Measurements from ENCODE around the gene KRT17. TPM values are rescaled to one million over a fixed set of nuclear protein-coding genes. Genes with fewer than 3 reads are reported as not detected.
"Not testable (repeated sequence)": the region's sequence is repeated elsewhere in the genome, so short reads cannot be mapped to it uniquely, and the experiment has no call there.

Gene KRT17
- total RNA-seq, 1 donor from 2014 or later, result 4.1 TPM

DNA sequence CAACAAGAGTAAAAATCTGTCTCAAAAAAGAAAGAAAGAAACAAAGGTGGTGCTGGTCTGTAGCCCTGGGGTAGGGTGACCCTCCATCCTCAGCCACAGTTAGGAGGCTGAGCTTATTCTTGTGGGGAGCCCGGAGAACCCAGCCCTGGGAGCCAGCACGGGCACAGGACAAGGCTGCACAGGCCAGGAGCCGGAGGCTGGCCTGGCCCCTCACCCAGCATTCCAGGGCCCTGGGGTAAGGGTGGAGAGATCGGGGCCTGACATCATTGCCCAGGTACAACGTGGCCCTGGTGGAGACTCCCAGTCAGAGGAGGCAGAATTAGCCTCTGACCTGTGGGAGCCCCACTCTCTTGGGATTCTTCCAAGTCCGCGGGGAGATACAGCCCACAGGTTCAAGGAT is 10.3 kb upstream of the KRT17 start:
- no peak for DNase-seq (ENCODE audit: low read depth)

DNA sequence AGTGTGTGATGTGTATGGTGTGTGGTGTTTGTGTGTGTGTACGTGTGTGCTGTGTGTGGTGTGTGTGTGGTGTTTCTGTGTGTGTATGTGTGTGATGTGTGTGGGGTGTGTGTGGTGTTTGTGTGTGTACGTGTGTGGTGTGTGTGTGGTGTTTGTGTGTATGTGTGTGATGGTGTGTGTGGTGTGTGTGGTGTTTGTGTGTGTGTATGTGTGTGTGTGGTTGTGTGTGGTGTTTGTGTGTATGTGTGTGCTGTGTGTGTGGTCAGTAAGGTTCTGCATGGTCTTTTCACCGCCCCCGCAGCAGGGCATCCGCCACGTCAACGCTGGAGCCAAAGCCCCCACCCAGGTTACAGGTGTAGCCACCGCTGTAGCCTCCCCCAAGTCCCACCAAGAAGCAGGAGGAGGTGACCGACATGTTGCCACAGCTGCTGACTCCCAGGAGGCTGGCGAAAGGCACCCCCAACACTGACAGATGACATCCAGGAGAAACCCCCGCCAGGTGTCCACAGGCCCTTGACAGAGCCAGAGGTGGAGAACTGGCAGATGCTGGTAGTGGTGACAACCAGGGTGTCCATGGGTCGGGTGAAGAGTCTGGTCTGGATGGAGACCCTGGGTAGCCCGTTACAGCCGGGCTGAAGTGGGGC is 9.3 kb upstream of the KRT17 start:
- DNase-seq (ENCODE audit: low read depth), result no peak

DNA sequence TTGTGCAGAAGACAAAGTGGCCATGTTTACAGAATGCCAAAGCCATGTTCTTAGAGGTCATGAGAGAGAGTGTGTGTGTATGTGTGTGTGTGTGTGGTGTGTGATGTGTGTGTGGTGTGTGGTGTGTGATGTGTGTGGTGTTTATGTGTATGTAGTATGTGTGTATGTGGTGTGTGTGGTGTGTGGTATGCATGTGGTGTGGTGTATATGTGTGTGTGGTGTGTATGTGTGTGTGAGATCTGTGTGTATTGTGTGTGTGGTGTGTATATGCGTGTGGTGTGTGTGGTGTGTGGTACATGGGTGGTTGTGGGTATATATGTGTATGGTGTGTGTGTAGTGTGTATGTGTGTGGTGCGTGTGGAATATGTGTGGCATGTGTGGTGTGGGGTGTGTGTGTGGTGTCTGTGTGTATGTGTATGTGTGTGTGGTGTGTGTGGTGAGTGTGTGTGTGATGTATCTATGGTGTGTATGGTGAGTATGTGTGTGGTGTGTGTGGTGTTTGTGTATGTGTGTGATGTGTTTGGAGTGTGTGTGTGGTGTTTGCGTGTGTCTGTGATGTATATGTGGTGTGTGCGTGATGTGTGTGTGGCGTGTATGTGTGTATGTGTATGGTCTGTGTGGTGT is 8.2 kb upstream of the KRT17 start:
- DNase-seq (ENCODE audit: low read depth), result no peak

DNA sequence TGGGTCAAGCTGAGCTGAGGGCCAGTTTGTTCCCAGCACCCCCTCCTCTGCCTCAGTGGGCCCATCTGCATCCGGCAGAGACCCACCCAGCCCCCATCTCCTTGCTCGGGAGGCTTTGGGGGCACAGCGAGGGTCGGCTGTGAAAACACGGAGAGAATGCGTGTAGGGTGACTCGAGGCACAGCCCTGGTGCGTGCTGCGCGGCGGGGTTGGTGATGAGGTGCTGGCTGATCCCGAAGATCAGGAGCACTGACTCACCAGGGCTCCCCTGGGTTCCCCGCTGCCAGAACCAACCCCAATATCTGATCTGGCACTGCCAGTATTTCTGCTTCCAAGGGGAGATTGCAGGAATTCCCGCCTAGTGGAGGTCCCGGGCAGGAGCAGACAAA is 7.5 kb upstream of the KRT17 start:
- no peak for DNase-seq (ENCODE audit: low read depth)

DNA sequence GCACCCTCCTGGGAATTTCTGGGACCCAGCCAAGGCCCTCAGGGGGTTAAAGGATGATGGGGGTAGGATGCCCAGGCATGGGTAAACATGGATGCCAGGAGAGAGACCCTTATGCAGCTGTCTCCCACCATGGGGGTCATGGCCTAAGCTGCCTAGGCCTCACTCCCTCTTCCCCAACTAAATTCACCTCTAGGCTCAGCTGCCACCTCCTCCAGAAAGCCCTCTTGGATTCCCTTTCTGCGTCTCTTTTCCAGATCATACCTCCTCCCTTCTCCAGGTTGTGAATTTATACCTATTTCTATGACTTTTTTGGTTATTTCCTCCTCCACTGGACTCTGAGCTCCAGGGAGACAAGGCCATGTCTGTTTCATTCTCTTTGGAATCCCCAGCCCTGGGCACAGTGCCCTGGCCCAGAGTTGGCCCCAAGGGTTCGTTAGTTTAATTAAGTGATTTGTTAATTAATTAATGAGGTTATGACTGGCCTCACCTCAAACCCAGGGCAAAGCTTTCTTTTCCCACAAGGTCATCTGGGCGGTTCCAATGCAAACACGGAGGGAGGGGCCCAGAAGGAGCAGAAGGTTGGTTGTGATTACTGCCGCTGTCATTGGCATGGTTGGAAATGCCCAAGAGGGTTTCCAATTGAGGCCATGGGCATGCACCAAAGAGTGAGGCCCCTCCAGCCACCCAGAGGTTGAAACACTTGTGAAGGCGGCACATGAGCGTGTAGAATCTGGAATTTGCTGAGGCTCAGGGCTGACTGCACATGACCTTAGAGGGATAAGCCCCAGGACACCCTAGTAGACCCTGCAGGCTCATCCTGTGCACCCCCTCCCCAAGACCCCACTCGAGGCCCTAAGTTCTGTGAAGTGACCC is 6.9 kb upstream of the KRT17 start:
- no peak for DNase-seq (ENCODE audit: low read depth)

DNA sequence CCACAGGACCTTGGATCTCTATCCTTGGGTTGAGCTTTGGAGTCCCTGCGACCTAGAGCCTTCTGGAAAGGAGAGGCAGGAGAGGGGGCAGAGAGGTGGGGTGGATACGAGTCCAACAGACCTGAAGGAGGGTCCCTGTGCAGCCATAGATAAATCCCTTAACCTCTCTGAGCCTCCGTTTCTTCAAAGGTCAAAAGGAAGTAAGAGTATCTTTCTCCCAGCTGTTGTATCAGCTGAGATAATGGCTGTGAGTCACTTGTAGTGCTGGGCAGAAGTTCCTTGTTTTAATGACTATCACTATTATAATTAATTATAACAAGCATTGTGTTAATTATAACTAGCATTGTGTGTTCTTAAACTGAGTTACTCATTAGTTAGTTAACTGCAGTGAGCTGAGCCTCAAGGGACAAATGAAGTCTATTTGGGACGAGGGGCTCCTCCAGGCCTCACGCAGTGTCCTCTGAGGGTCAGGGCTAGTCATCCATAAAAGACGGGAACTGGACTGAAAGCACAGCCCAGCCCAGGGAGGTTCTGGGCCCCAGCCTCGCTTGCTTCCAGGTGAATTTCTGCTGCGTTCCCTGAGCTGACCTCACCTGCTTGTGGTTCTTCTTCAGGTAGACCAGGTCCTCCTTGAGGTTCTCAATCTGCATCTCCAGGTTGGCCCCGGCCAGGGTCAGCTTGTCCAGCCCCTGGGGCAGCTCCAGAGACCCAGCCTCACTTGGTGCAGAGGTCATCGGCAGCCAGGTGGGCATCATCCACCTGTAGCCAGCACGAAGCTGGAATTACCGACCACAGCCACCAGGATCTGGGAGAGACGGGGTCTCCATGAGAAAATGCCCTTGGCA is 5.7 kb upstream of the KRT17 start:
- DNase-seq (ENCODE audit: low read depth), result no peak

DNA sequence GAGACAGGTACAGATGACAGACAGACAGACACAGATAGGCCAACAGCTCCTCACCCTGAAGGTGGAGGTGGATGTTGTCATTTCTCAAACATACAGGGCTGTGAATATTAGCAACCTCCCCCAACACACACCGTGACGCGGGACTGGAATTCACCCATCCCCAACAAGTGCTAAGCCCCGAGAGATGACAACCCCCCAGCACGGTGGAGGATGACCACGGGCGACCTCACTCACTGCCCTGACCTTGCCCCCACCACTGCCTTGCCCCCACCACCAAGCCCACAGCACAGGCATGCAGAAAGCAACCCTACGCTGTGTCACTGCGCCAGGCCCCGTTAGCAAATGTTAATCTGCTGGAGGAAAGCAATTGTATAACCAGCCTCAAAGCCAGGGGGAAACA is 4.9 kb upstream of the KRT17 start:
- DNase-seq (ENCODE audit: low read depth), result no peak

DNA sequence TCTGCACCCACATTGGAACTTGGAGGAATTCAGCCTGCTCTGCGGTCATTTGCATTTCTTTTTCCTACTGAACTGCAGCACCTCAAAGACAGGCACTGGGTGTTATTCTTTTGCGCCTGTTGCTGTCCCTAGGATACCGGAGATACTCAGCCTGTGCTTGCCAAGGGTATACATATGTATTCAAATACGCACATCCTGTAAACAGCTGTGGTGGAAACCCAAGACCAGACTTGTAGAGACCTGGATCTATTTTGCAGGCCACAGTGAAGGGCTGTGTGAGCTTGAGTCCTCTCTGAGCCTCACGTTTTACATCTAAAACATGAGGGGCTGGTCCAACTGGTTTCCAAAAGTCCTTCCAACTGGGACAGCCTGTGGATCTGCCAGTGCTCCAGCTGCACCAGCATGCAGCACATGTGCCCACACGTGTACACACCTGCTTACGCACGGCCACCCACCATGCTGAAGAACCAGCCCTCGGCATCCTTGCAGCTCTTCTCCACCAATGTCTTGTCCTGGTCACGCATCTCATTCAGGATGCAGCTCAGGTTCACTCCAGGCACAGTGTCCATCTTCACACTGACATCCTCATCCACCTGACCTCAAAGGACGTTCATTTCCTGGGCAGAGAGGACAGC is 4.4 kb upstream of the KRT17 start:
- not testable (repeated sequence) for DNase-seq (ENCODE audit: low read depth)

DNA sequence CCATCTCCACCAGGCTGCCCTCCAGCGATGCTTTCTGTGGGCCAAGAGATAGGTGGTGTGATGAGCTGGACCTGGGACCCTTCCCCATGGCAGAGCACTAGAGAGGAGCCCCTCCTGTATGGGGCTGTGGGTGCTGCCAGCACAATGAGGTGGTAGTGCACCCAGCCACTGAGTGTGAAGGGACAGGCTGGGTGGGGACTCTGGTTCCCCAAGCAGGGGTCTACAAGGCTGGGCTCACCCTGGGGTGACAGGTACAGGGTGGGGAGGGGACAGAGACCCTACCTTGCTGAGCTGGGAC is 3.6 kb upstream of the KRT17 start:
- DNase-seq (ENCODE audit: low read depth), result not testable (repeated sequence)

DNA sequence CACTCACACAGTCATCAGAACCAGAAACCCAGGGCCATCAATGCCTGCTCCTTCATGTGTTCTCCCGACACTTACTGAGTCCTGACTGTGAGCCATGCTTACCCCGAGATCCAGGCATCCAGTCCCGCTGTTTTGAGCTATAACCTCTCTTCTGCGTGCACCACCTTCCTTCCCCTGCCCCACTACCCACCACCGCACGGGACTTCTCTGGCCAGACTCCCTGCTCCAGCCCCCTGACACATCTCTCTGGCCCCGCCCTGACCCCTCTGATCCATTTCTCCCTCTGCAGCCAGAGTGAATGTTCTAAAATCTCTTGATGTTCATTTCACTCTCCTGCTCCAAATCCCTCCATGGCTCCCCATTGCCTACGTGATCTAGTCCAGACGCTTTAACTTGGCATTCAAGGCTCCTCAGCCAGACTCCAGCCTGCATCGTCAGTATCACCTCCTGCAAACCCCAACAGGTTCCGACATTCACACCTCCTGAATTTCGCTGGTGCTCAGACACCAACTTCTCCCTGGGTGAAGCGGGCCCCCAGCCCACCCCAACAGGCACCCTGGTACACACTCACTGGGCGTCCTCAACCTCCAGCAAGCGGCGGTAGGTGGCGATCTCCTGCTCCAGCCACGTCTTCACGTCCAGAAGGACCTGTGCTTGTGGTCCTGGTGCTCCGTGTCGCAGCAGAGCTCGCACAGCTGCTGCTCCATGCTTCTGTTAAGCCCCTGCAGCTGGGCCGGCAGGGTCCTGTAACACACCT is 3.1 kb upstream of the KRT17 start:
- no peak for DNase-seq (ENCODE audit: low read depth)

DNA sequence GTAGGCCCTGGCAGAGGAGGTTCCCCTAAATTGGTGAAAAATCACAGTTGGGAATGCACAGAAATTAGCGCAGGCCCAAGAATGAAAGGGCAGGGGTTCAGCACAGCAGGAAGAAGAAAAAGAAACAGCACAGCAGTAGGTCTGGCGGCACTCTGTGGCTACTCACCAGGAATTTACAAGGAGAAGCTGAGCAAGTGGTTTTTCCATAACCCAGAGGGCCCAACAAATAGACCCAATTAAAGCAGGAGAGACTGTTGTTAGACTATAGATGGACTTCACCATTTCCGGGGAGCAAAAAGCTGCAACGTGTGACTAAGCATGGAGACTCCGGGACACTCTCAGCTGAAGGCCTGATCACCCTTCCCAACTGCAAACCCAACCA is 2.5 kb upstream of the KRT17 start:
- DNase-seq (ENCODE audit: low read depth), result not testable (repeated sequence)

DNA sequence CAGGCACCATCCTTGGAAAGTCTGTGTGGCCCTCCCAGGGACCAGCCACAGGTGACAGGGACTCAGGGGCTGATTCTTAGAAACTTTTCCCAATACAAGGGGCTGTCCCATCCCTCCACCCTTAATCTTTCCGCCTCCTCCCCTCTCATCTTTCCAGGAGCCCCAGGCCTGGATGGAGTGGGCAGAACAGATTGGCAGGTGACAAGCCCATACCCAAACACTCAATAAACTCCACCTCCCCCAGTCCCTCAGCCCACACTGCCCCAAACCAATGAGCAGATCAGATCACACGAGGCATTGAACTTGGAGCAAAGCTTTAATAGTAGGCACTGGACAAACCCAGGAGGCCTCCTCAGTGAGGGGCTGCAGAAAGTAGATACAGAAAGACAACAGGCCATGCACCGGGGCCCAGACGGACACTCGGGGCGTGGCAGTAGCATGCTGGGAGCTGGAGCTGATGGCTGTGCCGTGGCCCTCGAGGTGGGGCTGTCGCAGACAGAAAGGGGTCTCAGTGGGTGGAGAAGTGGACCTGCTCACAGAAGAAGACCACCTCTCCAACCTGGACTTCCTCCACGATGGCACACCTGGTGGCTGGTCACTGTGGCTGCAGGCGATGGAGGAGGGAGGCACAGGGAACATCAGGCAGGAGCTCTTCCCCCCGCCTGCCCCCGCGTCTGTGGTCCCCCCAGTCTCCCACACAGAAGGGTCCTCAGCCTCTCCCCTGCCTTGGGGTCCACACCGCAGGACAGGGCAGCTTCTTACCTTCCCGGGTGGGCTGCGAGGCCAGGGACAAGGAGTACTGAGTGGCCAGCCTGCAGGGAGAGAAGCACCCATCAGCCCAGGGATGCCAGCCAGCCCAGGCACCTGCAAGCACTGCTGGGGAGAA is 1.9 kb upstream of the KRT17 start:
- DNase-seq (ENCODE audit: low read depth), result not testable (repeated sequence)

DNA sequence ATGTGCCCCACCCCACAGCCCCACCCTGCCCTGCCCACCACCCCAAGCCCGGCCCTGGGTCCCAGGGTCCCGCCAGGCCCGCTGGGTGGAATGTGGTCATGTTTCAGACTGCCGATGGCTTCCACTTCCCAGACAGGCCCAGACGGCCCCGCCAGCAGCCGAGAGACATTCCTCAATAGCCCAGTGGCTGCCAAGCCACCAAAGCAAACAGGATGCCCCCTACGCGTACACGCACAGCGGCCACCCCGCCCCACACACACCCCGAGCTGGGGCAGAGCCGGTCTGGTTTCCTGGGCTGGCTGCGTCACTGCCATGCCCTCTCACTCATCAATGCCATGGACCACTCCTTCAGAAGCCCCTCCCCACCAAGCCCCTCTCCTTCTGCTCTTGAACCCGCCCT is 1.2 kb upstream of the KRT17 start:
- DNase-seq (ENCODE audit: low read depth), result no peak

DNA sequence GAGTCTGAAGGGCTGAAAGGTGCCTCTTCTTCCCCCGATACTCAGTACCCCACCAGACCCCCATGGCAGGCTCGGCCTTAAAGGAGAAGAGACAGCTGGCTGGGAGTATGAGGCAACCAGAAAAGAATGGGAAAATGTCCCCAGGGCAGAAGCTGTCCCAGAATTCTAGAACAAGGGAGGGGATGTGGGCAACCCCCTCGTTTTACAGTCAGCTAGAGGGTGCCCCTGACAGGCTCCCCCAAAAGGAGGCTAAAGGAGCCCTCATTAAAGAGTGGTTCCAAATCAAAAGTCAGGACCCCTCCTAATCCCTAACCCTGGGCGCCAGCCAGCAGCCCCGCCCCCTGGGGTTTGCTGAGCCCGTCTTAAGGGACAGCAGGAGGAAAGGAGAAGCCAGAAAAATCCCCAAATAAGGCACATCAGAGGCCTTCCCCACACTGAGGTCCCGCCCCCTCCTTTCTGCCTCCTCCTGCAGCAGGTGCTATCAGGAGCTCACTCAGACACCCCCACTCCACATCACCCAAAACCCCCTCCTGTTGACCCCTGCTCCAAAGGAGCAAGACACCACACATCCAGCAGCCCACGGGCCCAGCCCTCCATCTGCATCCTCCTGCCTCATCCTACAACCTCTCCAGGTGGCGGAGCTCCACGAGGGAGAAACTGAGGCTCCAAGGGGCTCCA is 1.1 kb downstream of the KRT17 start:
- DNase-seq (ENCODE audit: low read depth), result not testable (repeated sequence)

DNA sequence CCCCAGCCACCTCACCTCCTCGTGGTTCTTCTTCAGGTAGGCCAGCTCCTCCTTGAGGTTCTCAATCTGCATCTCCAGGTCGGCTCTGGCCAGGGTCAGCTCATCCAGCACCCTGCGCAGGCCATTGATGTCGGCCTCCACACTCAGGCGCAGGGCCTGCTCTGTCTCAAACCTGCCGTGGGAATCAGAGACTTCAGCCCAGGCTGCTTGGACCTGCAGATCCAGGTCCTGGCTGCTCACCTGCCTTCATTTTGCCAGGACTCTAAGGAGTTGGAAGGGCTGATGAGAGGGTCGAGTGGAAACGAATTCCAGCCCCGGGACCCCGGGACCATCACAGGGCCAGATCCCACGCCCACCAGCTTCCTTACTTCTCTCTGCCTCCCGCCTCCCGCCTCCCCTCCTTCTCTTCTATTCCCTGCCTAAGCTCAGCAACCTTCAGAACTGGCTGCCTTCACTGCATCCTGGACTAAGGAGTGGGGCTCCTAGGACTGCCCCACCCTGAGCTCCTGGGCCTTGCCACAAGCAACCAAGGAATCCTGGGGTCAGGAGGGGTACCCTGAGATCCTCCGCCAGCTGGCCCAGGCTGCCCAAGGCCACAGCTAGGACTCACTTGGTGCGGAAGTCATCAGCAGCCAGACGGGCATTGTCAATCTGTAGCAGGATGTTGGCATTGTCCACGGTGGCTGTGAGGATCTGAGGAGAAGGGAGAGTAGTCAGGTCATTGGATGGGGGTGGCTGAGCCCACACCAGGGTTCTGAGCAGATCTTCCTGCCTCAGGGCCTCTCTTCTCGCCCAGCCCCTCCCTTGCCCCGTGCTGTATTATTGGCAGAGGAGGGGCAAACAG is 1.8 kb downstream of the KRT17 start:
- not testable (repeated sequence) for DNase-seq (ENCODE audit: low read depth)

DNA sequence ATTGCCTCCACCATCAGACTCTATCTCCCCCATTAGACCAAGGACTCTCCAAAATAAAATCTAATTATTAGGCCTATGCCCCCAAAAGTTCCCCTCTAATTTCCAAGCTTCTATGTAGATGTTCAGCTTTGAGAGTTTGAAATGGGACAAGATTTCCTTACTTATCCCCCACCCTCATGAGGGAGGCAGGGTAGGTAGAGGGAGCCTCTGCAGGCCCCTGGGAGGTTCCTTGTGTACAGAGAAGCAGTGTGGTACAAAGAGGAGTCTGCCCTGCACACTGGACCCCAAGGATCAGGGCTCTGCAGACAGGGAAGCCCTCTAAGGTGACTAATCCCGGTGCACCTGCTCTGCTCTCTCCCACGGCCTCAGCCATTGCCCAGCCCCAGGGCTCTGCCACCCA is 2.5 kb downstream of the KRT17 start:
- no peak for DNase-seq (ENCODE audit: low read depth)

DNA sequence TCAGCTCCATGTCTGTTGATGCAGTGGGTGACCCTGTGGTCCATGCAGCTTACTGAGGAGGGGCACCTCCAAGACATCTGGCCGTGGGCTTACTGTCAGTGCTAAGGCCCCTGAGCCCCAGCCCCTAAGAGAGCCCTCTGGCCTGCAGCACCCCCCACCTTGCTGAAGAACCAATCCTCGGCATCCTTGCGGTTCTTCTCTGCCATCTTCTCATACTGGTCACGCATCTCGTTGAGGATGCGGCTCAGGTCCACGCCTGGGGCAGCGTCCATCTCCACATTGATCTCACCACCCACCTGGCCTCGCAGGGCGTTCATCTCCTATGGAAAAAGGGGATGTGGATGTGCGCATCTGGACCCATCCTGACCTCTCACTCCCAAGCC is 2.9 kb downstream of the KRT17 start:
- not testable (repeated sequence) for DNase-seq (ENCODE audit: low read depth)

All from renal cortical epithelial cell (primary cell).